ENCODE data around the gene CPD.

Gene CPD

DNA sequence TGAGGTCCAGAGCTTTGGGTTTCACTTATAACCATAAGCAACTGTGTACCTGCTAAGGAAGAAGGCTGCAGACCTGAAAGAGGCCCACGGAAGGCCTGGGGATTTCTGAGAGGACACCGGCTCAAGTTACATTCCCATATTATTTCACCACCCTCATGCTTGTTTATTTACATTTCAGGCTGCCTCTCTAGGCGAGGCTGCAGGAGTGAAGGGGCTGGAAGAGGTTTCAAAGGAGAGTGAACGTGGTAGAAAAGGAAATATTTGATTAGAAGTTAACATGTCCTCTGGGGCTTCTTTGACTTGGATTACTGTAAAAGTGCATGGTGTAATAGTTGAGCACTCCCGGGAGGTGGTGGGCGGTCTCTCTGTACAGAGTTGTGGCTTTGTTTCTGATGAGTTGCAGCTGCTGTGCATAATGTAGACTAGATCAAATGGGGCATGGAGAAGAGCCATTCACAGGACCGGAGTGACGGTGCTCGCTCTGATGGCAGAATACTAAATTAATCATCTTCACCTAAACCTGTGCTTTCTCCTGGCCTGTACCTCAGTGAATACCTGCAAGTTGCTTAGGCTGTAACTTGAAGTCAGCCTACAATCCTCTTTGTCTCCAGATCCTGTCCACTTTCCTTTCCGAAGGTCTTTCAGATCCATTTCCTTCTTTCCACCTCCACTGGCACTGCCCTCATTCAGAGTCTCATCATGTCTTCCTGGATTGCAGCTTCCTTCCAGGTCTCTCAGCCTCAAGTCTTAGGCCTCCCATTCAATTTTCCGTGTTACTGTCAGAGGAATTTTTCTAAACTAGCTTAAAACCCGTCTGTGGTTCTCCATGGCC lies 1.9 kb upstream of the CPD start:
- no peak overlapping the region for H3K27ac ChIP-seq (ENCODE audit: low read depth, low read length)
- H3K9ac ChIP-seq (ENCODE audit: low read depth, low read length) = no peak overlapping the region
- H3K36me3 ChIP-seq (ENCODE audit: control insufficient read depth, insufficient read depth, low read length) = no peaks in the 10 kb centered on the region
- H3K27me3 ChIP-seq (ENCODE audit: control insufficient read depth, insufficient read depth, low read length) = peaks cover 42% of the 10 kb centered on the region
- no peaks in the 10 kb centered on the region for H3K9me3 ChIP-seq (ENCODE audit: control insufficient read depth, insufficient read depth, low read length)
- peaks cover 30% of the 10 kb centered on the region for H3K4me1 ChIP-seq (ENCODE audit: control insufficient read depth, insufficient read depth, low read length)
- no peak overlapping the region for H3K4me3 ChIP-seq (ENCODE audit: low read depth, low read length)

DNA sequence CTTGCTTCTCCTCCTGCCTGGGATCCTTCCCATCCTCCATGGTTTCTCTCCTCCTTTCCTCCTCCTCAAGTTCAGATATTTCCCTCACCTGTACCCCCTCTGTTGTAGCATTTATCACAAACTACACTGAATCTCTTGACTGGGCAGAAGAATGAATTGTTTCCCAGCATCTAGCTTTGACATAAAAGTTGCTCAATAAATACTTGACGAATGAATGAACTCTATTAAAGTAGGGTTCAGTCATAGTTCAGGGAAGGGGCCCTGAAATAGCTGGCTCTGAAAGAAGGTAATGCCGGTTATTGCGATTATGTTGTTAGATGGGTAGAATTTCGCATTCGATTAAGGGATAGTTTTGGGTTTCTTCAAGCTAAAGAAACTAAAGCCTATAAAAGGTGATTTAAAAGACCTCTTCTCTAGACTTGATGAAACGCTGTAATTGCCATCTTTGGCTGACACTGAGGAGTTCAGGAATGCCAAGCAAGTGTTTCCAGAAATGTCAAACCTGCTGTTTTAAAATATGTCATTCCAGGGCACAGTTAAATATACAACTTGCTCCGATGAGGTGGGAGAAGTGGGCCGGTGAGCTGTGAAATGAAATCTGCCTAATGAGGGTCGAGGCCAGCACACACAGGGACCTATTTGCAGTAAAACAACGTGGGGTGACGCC lies 1.0 kb upstream of the CPD start:
- peak overlapping the region; percentile 19; the same call in 1 of the 2 replicates for H3K9ac ChIP-seq (ENCODE audit: low read depth, low read length)
- peak overlapping the region; percentile 95 for H3K4me3 ChIP-seq (ENCODE audit: low read depth, low read length)
- H3K9me3 ChIP-seq (ENCODE audit: control insufficient read depth, insufficient read depth, low read length) = no peaks in the 10 kb centered on the region
- peaks cover 38% of the 10 kb centered on the region for H3K4me1 ChIP-seq (ENCODE audit: control insufficient read depth, insufficient read depth, low read length)
- H3K27me3 ChIP-seq (ENCODE audit: control insufficient read depth, insufficient read depth, low read length) = peaks cover 42% of the 10 kb centered on the region
- no peaks in the 10 kb centered on the region for H3K36me3 ChIP-seq (ENCODE audit: control insufficient read depth, insufficient read depth, low read length)
- H3K27ac ChIP-seq (ENCODE audit: low read depth, low read length) = no peak overlapping the region

DNA sequence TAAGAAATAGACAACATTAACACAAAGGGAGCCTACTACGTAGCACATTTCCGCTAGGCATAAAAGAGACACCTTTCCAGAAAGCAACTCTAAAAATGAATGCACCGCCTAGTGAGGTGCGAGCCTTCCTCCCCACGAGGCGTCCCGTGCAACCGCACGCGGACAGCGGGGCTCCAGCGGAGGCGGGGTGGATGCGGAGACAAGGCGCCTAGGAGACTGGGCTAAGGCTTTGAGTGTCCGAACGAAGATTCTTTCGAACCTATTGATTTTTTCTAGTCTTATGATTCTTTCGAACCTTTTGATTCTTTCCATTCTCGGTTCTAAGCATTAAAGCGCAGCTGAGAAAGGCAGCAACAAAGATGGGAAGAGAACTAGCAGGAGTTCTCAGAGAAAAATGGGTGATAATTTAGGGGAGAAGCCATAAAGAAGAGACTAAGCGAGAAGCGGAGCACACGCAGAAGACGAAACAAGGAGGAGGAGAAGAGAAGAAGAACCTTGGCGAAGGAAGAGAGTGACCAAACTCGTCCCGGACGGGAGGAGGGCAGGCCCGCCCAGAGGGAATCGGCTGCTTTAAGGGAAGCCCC lies 394 bp upstream of the CPD start:
- H3K27ac ChIP-seq (ENCODE audit: low read depth, low read length) = peak overlapping the region; percentile 74
- peak overlapping the region; percentile 95 for H3K4me3 ChIP-seq (ENCODE audit: low read depth, low read length)
- no peaks in the 10 kb centered on the region for H3K9me3 ChIP-seq (ENCODE audit: control insufficient read depth, insufficient read depth, low read length)
- H3K27me3 ChIP-seq (ENCODE audit: control insufficient read depth, insufficient read depth, low read length) = peaks cover 42% of the 10 kb centered on the region
- peaks cover 44% of the 10 kb centered on the region for H3K4me1 ChIP-seq (ENCODE audit: control insufficient read depth, insufficient read depth, low read length)
- H3K36me3 ChIP-seq (ENCODE audit: control insufficient read depth, insufficient read depth, low read length) = no peaks in the 10 kb centered on the region
- H3K9ac ChIP-seq (ENCODE audit: low read depth, low read length) = peak overlapping the region; percentile 19; the same call in 1 of the 2 replicates

DNA sequence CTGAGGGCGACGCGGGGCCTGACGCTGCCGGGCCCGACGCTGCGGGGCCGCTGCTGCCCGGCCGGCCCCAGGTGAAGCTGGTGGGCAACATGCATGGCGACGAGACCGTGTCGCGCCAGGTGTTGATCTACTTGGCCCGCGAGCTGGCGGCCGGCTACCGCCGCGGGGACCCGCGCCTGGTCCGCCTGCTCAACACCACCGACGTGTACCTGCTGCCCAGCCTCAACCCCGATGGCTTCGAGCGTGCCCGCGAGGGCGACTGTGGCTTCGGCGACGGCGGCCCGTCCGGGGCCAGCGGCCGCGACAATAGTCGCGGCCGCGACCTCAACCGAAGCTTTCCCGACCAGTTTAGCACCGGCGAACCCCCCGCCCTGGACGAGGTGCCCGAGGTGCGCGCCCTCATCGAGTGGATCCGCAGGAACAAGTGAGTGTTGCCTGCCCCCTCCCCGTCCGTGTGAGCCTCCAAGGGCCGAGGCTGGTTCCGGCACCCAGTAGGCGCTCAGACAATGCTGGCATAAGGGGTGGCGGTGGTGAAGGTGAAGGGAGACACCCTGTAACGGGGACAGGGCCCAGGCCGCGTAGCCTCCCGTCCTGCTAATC lies 676 bp downstream of the CPD start:
- Histone ChIP-seq H3K4me3 (ENCODE audit: low read depth, low read length) (peak overlapping the region; percentile 95), H3K36me3 (ENCODE audit: control insufficient read depth, insufficient read depth, low read length) (no peaks in the 10 kb centered on the region), H3K27me3 (ENCODE audit: control insufficient read depth, insufficient read depth, low read length) (peaks cover 42% of the 10 kb centered on the region), H3K27ac (ENCODE audit: low read depth, low read length) (peak overlapping the region; percentile 69), H3K9ac (ENCODE audit: low read depth, low read length) (peak overlapping the region; percentile 67; the same call in 1 of the 2 replicates), H3K4me1 (ENCODE audit: control insufficient read depth, insufficient read depth, low read length) (peaks cover 52% of the 10 kb centered on the region), H3K9me3 (ENCODE audit: control insufficient read depth, insufficient read depth, low read length) (no peaks in the 10 kb centered on the region)

DNA sequence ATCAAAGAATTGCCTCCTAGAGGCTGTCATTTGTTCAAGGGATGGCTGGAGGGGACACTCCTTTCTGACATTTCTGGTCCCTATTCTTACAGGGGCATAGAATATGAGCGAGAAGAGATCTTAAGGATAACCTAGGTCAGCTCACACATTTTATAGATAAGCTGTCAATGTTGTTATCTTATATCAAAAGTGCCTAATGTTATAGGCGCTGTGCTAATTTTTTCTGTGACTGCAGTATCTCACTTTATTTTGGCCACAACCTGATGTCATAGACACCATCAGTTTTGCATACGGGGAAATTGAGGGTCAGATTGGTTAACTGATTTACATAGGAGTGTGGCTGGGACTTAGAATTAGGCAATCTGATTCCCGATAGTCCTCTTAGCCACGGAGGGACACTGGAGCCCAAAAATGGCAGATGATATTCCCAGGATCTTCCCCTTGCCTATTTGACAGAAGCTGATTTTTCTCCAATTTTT lies 1.2 kb downstream of the CPD start:
- H3K36me3 ChIP-seq (ENCODE audit: control insufficient read depth, insufficient read depth, low read length) = no peaks in the 10 kb centered on the region
- no peak overlapping the region for H3K9ac ChIP-seq (ENCODE audit: low read depth, low read length)
- H3K9me3 ChIP-seq (ENCODE audit: control insufficient read depth, insufficient read depth, low read length) = no peaks in the 10 kb centered on the region
- H3K27ac ChIP-seq (ENCODE audit: low read depth, low read length) = no peak overlapping the region
- H3K4me3 ChIP-seq (ENCODE audit: low read depth, low read length) = peak overlapping the region; percentile 95
- H3K4me1 ChIP-seq (ENCODE audit: control insufficient read depth, insufficient read depth, low read length) = peaks cover 52% of the 10 kb centered on the region
- H3K27me3 ChIP-seq (ENCODE audit: control insufficient read depth, insufficient read depth, low read length) = peaks cover 42% of the 10 kb centered on the region

DNA sequence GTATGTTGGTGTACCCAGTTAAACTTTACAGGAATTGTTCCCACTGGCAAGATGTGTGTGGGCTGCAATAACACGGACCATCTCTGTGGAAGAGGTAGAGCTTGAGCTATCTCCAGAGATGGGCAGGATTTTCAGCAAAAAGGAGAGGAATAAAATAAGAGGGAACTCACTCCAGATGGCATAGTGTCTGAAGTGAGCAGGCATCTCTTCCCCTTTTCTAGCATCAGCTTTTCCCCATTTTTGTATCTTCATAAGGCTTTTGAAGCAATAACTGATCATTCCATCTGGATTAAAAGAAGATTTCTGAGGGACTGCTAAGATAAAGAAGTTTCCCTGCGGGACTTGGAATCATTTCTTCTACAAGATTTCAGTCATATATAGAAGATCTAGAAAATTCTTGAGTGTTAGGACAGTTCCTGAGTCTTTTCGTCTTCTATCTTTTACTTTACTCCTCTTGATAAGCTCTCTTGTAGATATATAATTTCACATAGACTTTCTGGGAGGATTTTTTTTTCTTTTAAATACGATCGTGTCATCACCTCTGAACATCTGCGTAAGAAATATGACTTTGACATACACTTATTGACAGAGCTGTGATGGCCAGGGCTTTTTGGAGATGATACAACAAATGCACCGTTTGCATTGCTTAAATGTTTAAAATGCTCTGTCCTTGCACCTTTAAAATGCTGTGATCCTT lies 2.1 kb downstream of the CPD start:
- no peak overlapping the region for H3K9ac ChIP-seq (ENCODE audit: low read depth, low read length)
- H3K4me3 ChIP-seq (ENCODE audit: low read depth, low read length) = peak overlapping the region; percentile 95; the same call in 1 of the 2 replicates
- H3K36me3 ChIP-seq (ENCODE audit: control insufficient read depth, insufficient read depth, low read length) = peaks cover 8% of the 10 kb centered on the region
- H3K27ac ChIP-seq (ENCODE audit: low read depth, low read length) = no peak overlapping the region
- no peaks in the 10 kb centered on the region for H3K9me3 ChIP-seq (ENCODE audit: control insufficient read depth, insufficient read depth, low read length)
- H3K4me1 ChIP-seq (ENCODE audit: control insufficient read depth, insufficient read depth, low read length) = peaks cover 52% of the 10 kb centered on the region
- H3K27me3 ChIP-seq (ENCODE audit: control insufficient read depth, insufficient read depth, low read length) = peaks cover 42% of the 10 kb centered on the region

DNA sequence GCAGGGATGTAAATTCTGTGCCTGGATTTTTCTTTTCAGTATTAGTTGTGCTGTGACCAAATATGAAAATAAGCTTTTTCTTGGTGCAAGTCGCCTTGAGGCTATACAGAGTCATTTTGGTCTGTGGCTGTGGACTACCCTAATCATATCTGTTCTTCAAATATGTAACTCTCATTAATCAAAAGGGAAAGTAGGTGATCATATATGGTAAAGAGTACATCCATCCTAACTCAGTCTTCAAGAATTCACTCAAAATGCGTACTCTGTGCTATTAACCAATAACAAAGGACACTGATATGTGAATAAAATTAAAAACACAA lies 2.6 kb downstream of the CPD start:
- Histone ChIP-seq H3K4me3 (ENCODE audit: low read depth, low read length) (0 out of 2 replicates have a peak overlapping the region, but pooled peaks have one; percentile 18), H3K27me3 (ENCODE audit: control insufficient read depth, insufficient read depth, low read length) (peaks cover 40% of the 10 kb centered on the region), H3K36me3 (ENCODE audit: control insufficient read depth, insufficient read depth, low read length) (peaks cover 14% of the 10 kb centered on the region), H3K4me1 (ENCODE audit: control insufficient read depth, insufficient read depth, low read length) (peaks cover 49% of the 10 kb centered on the region), H3K9me3 (ENCODE audit: control insufficient read depth, insufficient read depth, low read length) (no peaks in the 10 kb centered on the region), H3K27ac (ENCODE audit: low read depth, low read length) (no peak overlapping the region), H3K9ac (ENCODE audit: low read depth, low read length) (no peak overlapping the region)

DNA sequence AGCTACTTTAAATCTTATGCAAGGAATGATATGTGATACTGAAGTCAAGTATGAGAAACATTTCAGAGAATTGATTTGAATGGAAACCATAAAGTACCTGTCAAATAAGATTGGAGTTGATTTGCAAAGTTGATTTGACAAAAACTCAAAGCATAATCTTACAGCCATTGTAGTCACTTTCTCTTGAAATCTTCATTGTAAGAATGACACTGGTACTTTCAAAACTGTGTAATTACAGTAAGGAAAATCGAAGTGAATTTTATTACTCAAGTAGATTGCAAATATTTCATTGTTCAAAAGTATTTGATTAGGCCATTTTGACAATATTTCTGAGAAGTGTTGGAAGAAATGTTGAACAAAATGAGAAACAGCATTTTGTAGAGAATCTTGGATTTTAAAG lies 3.6 kb downstream of the CPD start:
- peaks cover 31% of the 10 kb centered on the region for H3K27me3 ChIP-seq (ENCODE audit: control insufficient read depth, insufficient read depth, low read length)
- H3K36me3 ChIP-seq (ENCODE audit: control insufficient read depth, insufficient read depth, low read length) = peaks cover 21% of the 10 kb centered on the region
- no peak overlapping the region for H3K27ac ChIP-seq (ENCODE audit: low read depth, low read length)
- no peaks in the 10 kb centered on the region for H3K9me3 ChIP-seq (ENCODE audit: control insufficient read depth, insufficient read depth, low read length)
- no peak overlapping the region for H3K9ac ChIP-seq (ENCODE audit: low read depth, low read length)
- no peak overlapping the region for H3K4me3 ChIP-seq (ENCODE audit: low read depth, low read length)
- H3K4me1 ChIP-seq (ENCODE audit: control insufficient read depth, insufficient read depth, low read length) = peaks cover 39% of the 10 kb centered on the region

DNA sequence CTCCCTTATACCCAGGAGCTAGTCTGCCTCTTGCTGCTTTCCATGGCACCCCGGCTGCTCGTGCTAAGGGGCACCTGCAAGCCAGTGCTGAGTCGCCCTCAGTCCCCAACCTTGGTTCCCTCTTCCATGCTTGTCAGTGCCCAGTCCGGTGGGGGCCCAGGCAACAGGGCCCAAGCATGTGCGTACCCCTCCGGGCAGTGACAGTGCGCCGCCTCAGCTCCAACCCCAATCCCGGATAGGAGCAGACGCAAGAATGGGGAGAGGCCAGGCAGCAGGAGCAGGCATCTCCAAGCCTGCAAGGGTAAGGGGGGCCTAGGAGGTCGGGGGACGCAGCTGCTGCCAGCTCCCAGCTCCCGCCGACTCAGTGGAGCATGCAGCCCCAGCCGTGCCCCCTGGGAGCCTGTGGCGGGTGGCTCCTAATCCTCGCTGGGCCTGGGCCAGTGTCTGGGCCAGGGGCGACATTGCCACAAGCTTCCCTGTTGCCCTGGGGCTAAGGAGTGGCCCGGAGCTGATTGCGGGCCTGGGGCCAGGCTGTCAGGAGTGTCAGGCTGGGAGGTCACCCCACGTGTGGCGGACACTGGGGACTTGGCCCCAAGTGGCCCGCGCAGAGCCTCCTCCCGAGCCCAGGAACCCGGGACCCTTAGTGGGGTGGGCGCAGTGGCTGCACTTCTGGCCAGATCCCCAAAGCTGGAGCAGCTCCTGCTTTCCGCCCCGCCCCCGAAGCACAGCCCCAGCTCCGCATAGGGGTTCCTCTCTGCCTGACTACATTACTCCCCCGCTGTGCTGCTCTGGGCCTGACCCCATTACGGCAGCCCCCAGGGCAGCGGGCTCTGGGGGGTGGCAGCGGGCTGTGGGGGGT lies 9.8 kb downstream of the CPD start:
- H3K4me3 ChIP-seq (ENCODE audit: low read depth, low read length) = no peak overlapping the region
- H3K27me3 ChIP-seq (ENCODE audit: control insufficient read depth, insufficient read depth, low read length) = no peaks in the 10 kb centered on the region
- peaks cover 13% of the 10 kb centered on the region for H3K4me1 ChIP-seq (ENCODE audit: control insufficient read depth, insufficient read depth, low read length)
- H3K9ac ChIP-seq (ENCODE audit: low read depth, low read length) = no peak overlapping the region
- peaks cover 36% of the 10 kb centered on the region for H3K36me3 ChIP-seq (ENCODE audit: control insufficient read depth, insufficient read depth, low read length)
- H3K27ac ChIP-seq (ENCODE audit: low read depth, low read length) = no peak overlapping the region
- no peaks in the 10 kb centered on the region for H3K9me3 ChIP-seq (ENCODE audit: control insufficient read depth, insufficient read depth, low read length)
